Adrenal gland (tissue), 5 donors: ENCODE measurements around the gene CMTM4.

Source experiments
- CTCF ChIP-seq, 6 experiments: fragments of 450-650 bp in 4 of 6; fragments of 200-600 bp in 2 of 6; sonication (generic) in 1 of 6; IDR thresholded peaks; 1 replicate in 5 of 6; 2 replicates in 1 of 6; pipeline versions ENCODE4 v1.5.1 to v1.8.0; 2016 to 2021; ENCODE audit warnings: antibody characterized with exemption in 6 of 6, mild to moderate bottlenecking in 2 of 6, moderate library complexity in 1 of 6
- POLR2A ChIP-seq, 2 donors: fragments of 450-650 bp; IDR thresholded peaks; one replicate each; pipeline ENCODE4 v1.6.1; 2017; ENCODE audit warnings: antibody characterized with exemption in 2 of 2, mild to moderate bottlenecking in 2 of 2, moderate library complexity in 1 of 2
- donor health status: DM: no; HTN: no; CAD: no.

- TF ChIP-seq CTCF (IDR thresholded peaks at IDR 0.05) (no peak), POLR2A (IDR thresholded peaks at IDR 0.05) (no peak)
These were observed 15.0 kb upstream of the CMTM4 start for GRCh38 chr16:66711581-66711980.
